ENCODE data around the gene NOL3.

- TF ChIP-seq ATF3 (CRISPR knock-in tag; conservative IDR thresholded peaks at IDR 0.05): no peak
- no peak for TF ChIP-seq CTCF (IDR thresholded peaks at IDR 0.05)
Measured at GRCh38 chr16:67216612-67217490, 46.5 kb downstream of the NOL3 start.
